Stromal cell of bone marrow (primary cell): ENCODE results near the gene MINAR1.

Experiments used
- DNase-seq: peaks from one replicate; pipeline ENCODE4 v3.0.0-alpha.2; 2012; ENCODE audit warnings: low read depth

Gene MINAR1

DNA sequence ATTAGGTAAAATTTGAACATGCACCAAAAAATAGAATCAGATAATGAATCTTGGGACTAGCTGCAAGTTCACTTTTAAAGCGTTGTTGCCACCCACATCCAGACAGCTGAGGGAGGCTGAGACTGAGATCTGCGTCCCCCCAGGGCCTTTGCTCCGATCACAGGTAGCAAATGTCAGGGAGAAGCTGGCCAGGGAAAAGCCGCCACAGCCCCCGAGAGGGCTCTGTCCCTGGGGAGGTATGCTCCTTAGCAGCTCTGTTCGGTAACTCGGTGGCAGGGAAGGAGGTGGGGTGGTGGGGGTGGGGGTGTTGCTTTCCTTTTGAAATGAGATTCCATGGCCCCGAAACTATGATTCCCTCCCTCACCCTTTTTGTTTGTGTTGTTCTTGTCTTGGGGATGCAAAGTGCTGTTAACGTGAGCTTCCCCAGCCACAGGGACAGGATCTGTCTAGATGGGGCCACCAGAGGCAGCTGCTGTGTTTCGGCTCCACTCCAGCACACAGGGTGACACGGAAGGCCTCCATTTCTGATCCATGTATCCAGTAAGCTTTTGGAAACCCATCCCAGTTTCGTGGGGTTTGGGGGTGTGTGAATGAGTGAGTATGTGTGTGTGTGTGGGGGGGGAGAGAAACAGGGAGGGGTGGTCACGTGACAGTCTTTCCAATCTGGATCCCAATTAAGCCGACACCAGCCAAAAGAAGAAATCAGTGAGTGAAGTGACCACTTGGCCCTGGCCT lies 1.1 kb upstream of the MINAR1 start:
- DNase-seq: no peak

DNA sequence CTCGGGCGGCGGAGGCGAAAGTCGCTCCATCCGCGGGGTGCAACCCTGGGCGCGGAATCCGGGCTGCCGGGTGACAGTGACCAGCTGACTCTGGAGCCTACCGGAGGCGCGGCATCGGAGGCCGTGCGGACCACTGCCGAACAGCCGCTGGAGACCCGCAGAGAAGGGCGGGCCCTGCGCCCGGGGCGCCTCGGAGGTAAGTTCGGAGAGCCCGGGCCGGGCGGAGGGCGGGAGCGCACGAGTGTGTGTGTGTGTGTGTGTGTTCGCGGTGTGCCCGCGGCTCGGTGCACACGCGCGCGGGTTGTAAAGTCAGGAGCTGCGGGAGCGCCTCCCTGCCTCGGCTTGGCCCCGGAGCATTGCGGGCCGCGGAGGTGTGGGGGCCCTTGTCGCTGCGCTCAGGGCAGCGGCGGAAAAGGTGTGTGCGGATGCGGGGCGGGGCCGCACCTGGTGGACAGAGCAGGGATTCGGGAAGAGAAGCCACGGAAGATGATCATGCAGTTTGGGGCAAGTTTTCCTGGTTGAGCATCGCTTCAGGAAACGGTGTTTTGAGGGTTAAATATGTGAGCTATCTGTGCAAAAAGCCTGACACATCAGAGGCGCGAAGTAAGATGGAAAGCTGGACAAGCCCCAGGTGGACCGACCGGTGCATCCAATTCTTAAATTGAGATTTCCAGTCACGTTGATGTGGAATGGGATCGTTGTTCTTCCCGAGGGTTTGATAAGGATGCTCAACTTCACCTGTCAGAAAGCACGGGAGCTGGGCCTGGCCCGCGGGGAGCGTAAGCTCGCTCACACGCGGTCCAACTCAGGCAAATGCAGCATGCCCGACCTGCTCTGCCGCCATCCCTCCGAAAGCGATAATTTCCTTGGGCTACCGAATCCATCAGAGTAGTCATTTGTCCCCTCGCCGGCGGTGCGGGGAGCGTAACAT lies 474 bp downstream of the MINAR1 start:
- no peak for DNase-seq

DNA sequence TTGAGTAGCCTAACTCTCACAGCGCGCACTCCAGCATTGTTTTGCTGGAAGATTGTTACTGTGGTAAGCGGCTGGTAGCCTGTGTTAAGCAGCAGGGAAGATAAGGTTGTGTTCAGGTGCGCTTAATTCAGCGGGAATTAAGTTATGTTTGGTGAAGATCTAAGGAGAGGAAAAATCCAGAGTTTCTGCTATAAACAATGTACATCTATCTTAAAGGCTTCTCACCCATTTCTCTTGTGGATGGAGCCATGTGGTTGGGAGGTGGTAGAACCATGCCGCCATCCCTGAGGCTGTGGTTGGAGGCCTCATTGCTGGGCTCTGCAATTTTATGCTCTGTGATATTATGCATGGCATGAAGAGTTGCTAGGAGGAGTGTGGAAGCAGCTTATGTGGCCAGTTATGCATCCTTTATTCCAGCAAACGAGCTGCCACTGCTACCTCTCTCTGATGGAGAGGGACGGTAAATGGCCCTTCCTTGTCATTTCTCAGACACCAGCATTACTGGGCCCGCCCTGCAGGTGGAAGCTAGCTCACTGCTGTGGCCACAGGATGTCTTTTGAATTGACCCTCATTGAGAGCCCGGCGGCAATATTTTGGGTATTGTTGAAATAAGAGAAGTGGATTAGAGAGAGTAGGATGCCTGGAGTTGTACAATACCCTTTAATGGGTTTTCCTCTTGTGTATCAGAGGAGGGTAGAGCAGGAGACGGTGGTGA lies 1.3 kb downstream of the MINAR1 start:
- DNase-seq: no peak

DNA sequence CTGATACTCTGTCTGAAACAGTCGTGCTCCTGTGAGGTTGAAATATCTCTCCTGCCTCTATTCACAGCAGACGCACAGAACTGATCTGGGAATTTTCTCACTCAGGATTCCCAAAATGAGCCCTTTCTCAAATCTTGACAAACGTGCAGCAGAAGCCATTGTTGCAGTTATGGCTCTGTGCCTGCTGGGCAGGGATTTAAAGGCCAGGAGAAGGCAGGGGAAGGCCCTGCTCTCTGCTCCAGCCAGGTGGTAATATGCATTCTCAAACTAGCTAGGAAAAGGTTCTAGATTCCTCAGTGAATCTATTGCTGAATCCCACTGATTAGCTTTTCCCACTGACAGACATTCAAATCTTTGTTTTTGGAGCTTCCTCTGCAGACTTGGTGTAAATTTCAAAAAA lies 2.2 kb downstream of the MINAR1 start:
- DNase-seq: no peak

DNA sequence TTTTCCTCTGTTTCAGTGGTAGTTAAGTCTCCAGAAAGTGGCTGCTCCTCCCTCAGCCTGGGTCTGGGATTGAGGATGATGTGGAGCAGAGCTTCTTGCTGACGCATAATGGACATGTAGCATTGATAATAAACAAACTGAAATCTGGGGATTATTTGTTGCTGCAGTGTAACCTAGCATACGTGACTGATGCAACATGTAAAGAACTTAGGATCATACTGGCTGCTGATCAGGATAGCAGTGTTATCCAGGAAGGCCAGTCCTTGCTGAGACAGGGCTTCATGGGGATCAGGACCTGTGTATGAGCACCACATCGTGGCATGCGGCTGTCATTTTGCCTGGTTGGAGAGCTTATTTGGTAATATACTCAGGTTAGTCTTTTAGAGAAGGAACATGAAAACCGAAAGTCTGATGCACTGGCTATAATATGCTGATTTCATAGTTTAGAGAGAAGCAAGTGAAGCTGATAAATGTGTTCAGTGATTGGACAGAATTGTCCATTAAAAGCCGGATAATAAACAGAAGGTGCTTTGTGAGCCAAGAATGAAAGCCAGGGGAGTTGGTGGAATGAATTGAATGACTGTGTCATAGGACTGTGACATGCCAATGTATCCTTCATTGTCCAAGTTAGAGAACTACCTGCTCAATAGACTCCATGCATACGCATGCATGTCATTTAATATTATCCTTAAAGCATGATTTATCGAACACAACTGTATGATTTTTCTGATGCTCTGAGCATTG lies 4.1 kb downstream of the MINAR1 start:
- no peak for DNase-seq

DNA sequence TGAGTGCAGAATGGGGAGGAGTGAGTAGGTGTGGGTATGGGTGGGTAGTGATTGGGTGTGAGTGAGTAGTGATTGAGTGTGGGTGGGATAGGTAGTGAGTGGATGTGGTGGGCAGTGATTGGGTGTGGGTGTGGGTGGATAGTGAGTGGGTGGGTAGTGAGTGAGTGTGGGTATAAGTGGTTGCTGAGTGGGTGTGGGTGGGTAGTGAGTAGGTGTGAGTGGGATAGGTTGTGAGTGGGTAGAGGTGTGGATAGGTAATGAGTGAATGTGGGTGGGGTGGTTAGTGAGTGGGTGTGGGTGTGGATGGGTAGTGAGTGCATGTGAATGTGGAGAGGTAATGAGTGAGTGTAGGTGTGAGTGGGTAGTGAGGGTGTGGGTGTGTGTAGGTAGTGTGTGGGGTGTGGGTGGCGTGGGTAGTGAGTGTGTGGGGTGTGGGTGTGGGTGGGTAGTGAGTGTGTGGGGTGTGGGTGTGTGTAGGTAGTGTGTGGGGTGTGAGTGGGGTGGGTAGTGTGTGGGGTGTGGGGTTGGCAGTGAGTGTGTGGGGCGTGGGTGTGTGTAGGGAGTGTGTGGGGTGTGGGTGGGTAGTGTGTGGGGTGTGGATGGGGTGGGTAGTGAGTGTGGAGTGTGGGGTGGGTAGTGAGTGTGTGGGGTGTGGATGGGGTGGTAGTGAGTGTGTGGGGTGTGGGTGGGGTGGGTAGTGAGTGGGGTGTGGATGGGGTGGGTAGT lies 5.3 kb downstream of the MINAR1 start:
- DNase-seq: no peak

DNA sequence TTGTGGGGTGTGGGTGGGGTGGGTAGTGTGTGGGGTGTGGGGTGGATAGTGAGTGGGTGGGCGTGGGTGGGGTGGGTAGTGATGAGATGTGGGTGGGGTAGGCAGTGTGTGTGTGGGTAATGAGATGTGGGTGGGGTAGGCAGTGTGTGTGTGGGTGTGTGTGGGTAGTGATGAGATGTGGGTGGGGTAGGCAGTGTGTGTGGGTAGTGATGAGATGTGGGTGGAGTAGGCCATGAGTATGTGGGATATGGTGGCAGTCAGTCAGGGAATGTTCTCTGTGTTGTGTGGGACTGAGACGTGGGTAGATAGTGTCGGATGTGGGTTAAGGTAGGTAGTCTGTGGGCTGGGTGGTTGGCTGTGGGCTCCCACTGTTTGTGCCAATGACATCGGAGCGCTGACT lies 7.1 kb downstream of the MINAR1 start:
- no peak for DNase-seq

DNA sequence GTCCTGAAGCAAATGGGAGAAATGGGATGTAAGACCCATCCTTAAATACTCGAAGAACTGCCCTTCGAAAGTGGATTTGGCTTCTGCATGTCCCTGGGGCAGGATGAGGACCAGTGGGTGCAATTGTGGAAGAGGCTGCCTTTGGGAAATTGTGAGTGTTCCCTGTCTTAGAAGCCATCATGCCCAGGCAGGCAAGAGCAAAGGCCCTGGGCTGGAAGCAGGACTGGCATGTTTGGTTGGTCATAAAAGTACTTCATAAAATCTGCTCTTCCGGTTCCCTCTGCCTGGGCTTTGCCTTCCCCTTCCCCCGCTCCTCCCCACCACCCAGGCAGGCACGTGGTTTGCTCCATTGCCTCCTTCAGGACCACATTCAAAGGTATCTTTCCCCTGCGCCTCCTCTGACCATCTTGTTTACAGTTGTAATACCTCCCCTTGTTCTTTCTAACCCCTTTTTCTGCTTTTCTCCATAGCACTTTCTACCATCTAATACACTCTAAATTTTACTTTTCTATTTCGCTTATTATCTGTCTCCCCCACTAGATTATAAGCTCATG lies 8.3 kb downstream of the MINAR1 start:
- no peak for DNase-seq

DNA sequence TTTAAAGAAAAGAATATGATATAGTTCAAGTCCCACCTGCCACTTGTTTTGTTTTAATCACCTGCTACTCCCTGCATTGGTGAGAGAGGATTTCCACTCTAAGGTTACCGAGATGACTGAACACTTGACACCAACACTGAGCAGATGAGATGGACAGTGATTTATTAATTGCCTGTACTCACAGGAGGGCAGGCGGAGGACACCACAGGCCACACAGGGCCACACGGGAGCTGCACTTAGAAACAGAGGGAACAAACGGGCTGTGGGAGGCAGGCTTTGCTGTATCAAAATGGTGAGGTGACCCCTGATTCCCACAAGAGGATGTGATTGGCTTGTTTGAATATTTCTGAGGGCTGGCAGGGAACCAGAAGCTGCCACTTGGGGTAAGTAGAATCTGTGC lies 10.8 kb downstream of the MINAR1 start:
- DNase-seq: no peak

DNA sequence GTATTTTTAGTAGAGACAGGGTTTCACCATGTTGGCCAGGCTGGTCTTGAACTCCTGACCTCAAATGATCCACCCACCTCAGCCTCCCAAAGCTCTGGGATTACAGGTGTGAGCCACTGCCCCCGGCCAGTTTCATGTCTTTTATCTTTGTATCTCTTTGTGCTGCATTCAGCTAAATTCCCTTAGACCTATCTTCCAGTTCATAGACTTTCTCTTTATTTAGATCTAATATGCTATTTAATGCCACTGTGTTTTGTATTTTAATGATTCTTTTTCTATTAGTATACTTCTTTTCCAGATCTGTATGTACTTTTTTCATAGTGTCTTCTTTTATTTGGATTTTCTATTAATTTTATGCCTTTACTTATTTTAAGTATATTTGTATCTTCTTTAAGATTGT lies 14.9 kb downstream of the MINAR1 start:
- no peak for DNase-seq

DNA sequence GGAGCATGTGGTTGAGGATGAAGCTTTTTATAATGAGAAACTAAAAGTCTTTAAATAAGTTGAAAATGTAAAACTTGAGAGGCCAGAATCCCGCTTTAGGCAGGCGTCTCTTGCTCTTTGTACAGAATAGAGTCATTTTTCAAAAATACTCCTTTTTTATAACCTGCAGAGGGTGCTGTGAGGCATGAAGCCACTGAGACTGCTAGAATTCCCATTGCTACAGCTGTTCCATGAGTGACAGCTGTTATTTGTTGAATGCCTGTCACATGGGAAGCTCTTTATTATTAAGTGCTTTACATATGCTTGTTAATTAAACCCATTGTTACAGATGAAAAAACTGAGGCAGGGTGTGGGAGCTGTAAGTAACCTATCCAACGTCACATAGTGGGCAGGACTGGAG lies 18.5 kb downstream of the MINAR1 start:
- DNase-seq: no peak

DNA sequence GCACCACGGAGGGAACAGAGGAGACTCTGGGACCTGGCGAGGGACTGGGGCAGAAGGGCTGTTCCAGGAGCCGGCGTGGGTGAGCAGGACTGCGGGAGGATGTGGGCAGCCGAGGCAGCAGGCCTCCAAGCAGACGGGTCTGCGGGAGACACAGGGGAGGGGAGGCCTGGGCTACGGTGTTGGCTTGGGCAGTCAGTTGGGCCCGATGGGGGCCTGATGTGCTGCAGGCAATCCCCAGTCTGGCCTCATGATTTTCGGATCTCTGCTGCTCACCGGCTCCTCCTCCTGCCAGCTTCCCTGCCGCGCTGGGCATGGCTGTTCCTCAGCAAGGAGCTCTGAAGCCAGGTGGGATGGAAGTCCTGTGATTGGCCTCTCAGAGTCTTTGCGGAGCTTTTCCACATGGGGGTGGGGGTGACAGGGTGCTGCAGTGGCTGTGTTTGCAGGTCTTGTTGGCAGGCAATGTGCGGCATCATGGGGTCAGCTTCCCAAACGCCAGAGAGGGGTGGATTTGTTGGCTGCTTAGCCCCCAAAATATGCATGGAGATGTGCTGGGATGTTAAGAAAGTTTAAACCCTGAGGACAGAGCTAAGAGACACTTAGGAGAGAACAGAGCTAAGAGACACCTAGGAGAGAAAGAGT lies 19.3 kb downstream of the MINAR1 start:
- DNase-seq: no peak

DNA sequence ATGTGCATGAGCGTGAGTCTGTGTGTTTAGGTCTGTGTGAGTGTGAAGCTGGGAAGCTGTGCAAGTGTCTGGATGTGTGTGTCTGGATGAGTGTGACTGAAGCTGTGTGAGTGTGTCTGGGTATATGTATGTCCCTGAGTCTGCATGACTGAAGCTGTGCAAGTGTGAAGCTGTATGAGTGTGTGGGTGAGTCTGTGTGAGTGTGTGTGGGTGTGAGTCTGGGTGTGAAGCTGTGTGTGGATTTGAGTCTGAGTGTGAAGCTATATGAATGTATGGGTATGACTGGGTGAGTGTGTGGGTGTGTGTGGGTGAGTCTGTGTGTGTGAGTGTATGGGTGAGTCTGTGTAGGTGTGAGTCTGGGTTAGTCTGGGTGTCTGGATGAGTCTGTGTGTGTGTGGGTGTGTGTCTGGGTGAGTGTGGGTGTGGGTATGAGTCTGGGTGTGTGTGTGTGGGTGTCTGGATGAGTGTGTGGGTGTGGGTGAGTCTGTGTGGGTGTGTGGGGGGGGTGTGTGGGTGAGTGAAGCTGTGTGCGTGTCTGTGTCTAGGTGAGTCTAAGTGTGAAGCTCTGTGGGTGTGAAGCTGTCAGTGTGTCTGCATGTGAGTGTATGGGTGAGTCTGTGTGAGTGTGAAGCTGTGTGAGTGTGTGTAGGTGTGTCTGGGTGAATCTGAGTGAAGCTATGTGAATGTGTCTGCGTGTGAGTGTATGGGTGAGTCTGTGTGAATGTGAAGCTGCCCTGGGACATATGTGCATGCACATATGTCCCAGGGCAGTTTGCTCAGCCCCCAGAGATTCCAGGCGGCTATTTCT lies 20.3 kb downstream of the MINAR1 start:
- no peak for DNase-seq

DNA sequence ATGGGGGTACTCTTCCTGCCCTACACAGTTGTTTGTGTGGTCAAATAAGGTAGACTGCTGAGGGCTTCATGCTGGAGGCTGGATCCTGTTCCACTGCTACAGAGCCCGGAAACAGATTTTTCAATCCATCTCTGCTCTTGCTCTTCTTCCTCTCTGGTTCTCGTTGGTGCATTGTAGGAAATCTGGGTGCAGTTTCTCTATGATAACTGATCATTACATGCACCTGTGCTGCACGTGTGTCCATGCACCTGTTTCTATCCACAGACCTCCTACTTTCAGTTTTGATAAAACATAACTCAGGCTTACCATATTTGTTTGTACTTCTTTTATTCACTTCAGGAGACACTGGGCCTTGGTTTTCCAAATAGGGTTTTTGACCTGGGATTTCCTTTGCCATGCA lies 21.3 kb downstream of the MINAR1 start:
- no peak for DNase-seq

DNA sequence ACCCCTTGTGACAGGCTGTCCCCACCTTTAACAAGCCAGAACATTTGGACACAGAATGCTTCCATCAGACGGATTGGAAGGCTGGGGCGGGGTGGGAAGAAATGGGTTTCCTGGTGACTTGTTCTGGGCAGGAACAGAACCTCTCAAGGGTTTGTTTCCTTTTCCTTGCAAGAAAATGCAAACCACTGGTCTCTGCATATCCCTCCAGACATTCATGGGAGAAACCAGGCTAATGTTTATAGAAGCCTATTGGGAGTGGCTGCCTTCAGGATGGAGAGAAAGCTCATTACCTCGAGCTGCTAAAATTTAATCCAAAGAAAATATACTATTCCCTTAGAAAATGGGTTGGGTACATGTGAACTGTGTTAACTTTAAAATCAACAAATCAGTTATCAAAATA lies 21.9 kb downstream of the MINAR1 start:
- no peak for DNase-seq

DNA sequence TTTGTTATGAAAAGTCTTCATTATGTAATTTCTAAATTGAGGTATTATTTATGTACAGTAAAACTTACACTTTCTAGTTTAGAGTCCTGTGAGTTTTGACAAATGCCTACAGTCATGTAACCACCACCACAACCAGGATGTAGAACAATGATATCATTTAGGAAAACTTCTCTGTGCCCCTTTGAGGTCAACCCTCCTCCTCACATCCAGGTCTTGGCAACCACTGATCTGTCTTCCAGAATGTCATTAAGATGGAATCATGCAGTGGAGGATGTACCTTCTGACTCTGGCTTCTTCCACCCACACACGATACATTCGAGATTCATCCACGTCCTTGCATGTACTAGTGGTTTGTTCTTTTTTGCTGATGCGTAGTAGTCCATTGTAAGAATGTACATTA lies 23.2 kb downstream of the MINAR1 start:
- no peak for DNase-seq

DNA sequence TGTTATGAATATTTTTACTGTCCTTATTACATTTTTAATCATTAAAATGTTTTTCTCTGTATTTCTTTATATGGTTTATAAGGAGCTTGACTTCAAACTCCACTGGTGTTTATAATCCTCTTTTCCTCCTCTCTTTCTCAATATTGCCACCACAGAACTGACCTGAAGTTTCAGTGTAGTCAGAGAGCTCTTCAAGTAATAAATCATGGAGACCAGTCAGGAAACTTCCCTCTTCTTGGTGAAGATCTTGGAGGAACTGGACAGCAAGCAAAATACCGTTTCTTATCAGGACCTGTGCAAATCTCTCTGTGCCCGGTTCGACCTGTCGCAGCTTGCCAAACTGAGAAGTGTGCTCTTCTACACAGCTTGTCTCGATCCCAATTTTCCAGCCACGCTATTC lies 23.8 kb downstream of the MINAR1 start:
- DNase-seq: no peak

DNA sequence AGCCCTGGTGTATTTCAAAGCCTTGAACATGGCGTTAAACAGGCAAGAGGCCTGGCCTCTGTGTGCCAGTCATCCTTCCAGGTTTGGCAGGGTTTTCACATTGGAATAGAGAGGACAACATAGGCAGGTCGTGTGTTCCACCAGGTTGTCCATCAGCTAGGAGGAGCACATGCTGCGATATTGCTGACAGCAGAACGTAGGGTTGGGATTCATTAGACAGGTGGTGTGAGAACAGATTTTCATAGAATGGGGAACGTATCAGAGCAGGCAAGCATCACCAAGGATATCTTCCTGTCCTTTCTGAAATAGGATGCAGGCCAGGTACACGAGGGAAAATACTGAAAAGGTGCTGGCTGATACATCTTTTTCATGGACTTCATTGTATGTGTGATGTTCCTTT lies 26.4 kb downstream of the MINAR1 start:
- DNase-seq: no peak

DNA sequence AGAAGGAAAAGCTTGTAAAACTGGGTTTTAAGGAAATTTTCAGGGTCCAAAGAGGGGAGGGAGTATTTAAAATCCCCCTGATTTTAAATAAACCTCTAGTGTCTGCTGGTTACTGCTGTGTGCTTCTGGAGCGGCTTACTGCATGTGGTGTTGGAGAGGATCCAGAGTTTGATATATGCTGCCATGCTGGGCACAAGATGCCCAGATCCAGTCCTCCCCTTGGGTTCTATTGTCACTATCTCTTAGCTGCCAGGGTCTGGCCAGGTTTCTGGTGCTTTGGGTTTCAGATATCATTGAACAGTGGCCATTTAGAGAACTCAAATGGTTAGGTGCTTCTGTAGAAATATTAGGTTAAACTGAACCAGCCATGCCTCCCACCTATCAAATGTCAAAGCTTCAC lies 27.5 kb downstream of the MINAR1 start:
- no peak for DNase-seq
